ENCODE data around the gene LCN10. TPM values are rescaled to one million over a fixed set of nuclear protein-coding genes. Genes with fewer than 3 reads are reported as not detected.

Gene LCN10
- total RNA-seq, 1 donor from 2014 or later = not detected

- no peak for DNase-seq (ENCODE audit: extremely low read depth, low read depth, low spot score)
Observed at GRCh38 chr9:136690104-136690805, 52.5 kb downstream of the LCN10 start.

DNA sequence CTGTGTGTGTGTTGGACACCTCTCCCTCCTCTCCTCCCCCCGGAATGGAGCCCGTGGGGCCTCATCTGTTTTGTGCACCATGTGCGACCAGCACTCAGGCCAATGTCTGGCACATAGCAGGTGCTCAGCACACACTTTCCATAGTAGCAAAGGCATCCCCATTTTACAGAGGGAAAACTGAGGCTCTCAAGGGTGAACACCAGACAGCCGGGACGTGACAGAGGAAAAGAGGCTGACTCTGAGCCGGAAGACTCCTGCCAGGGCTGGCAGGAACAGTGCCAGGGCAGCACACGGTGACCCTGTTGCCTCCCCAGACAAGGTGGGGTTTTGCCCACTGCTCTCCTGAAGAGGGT, 53.7 kb downstream of the LCN10 start:
- no peak for DNase-seq (ENCODE audit: extremely low read depth, low read depth, low spot score)

DNA sequence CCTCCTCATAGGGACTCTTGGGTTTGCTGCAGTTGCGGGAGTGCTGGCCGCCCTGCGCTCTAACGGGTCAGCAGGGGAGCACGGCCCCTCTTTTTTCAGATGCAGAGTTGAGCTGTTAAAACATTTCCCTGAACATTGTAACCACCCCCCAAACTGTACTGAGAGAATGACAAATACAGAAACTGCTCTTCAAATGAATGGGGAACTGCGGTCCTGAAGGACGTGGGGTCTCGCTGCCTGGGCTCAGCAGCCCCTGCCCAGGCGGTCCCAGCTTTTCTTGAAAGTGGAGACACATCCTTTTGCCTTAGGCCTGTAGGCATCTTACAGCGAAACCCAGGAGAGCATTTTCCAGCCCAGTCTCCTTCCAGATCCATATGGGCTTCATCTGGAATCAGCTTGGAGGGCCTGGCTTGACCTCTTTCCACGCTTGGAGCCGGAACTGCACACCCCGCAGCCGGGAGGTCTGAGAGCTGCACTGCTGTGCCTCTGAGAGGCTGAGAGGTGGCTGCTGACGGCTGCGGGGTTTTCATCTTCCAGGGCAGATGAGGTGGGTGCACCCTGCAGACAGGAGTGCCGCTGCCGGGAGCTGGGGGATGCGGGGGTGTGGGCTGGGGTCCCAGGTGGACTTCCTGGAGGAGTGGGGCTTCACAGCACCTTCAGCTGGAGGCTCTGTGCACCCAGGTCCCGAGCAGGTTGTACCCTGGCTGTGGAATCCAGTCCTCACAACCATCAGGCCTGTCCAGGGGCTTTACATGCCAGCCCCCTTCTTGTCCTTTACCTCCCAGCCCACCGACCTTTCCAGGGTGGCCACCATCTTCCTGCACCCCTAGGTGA, 54.2 kb downstream of the LCN10 start:
- DNase-seq (ENCODE audit: extremely low read depth, low read depth, low spot score) = no peak

Other genes starting within 250 kb of the LCN10 start
- 114 and 284 TPM in 2 replicates for gene NOTCH1, start 196.9 kb downstream of the LCN10 start, total RNA-seq
- 712 and 917 TPM in 2 replicates for gene EGFL7, start 80.0 kb downstream of the LCN10 start, total RNA-seq
- gene AGPAT2, start 55.5 kb downstream of the LCN10 start, total RNA-seq = 43.2 and 50.2 TPM in 2 replicates
- gene DIPK1B, start 30.4 kb downstream of the LCN10 start, total RNA-seq = 153 and 247 TPM in 2 replicates
- not detected in 2 replicates for gene LCN6, start 5.6 kb upstream of the LCN10 start, total RNA-seq
- gene LCN8, start 15.3 kb upstream of the LCN10 start, total RNA-seq = not detected in 2 replicates
- 0.29 TPM in 1 of 2 replicates, not detected in the other for gene LCN15, start 21.6 kb upstream of the LCN10 start, total RNA-seq
- gene TMEM141, start 48.4 kb upstream of the LCN10 start, total RNA-seq = 69.7 and 113 TPM in 2 replicates
- gene CCDC183, start 53.4 kb upstream of the LCN10 start, total RNA-seq = 0.41 and 0.48 TPM in 2 replicates
- 90.2 and 99.9 TPM in 2 replicates for gene RABL6, start 65.0 kb upstream of the LCN10 start, total RNA-seq
- 0.48 and 1.6 TPM in 2 replicates for gene AJM1, start 99.5 kb upstream of the LCN10 start, total RNA-seq
- 153 and 179 TPM in 2 replicates for gene PHPT1, start 106.5 kb upstream of the LCN10 start, total RNA-seq
- gene MAMDC4, start 109.4 kb upstream of the LCN10 start, total RNA-seq = 1.4 and 3.4 TPM in 2 replicates
- gene EDF1, start 123.4 kb upstream of the LCN10 start, total RNA-seq = 496 and 520 TPM in 2 replicates
- 12.2 and 21.9 TPM in 2 replicates for gene TRAF2, start 143.6 kb upstream of the LCN10 start, total RNA-seq
- gene FBXW5, start 201.8 kb upstream of the LCN10 start, total RNA-seq = 187 and 188 TPM in 2 replicates
- gene C8G, start 202.3 kb upstream of the LCN10 start, total RNA-seq = not detected in 2 replicates
- gene LCN12, start 209.3 kb upstream of the LCN10 start, total RNA-seq = not detected in 2 replicates
- gene PTGDS, start 234.6 kb upstream of the LCN10 start, total RNA-seq = not detected in 2 replicates
- gene LCNL1, start 240.1 kb upstream of the LCN10 start, total RNA-seq = not detected in 2 replicates
- 28.0 and 47.2 TPM in 2 replicates for gene PAXX, start 249.5 kb upstream of the LCN10 start, total RNA-seq